Activated CD4-positive, alpha-beta T cell treated with anti-CD3 and anti-CD28 coated beads, Interleukin-2, amount 50 U/mL, for 48 hours (primary cell): ENCODE measurements around the gene LZTS2.
A peak's percentile ranks its signal among the peaks of the same experiment; 100 is the strongest.

Experiments
- DNase-seq, 2 experiments: peaks; one replicate each; pipeline ENCODE4 v3.0.0-alpha.2; 2020

LZTS2 gene

GRCh38 chr10:100998991-100999741 is 442 bp upstream of the LZTS2 start:
- peak; percentile 77 to 82 for DNase-seq

GRCh38 chr10:101000127-101000914 is 713 bp downstream of the LZTS2 start:
- DNase-seq, result no peak

DNA sequence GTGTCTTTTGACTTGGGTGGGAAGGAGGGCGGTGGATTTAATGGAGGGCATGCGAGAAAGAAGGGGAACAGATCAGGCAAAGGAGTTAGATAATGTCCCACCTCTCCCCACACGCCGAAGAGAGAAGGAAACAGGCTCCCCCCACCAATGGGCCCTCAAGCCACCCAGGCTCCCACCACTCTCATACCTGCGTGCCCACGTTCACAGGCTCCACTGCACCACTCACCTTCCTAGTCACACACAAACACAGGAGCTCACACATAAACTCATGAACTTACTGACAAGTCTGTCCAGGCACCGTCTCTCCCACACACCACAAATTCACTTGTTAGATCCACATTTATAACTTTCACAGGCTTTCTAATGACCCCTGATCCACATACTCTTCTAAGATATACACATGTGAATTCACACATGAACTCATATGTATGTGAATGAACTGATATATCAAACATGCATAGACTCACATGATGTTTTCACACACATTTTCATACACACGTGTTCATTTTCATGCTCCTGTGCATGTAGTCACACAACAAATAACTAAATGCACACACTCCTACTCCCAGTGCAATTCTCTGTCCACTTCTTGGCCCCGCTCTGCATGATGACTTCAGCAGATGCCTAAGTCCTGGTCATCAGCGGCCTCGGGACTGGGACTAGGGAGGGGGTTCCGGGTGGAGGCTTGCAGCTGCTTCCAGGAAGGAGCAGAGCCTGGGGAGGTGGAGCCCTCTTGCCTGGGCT is 1.5 kb downstream of the LZTS2 start:
- DNase-seq, result no peak

DNA sequence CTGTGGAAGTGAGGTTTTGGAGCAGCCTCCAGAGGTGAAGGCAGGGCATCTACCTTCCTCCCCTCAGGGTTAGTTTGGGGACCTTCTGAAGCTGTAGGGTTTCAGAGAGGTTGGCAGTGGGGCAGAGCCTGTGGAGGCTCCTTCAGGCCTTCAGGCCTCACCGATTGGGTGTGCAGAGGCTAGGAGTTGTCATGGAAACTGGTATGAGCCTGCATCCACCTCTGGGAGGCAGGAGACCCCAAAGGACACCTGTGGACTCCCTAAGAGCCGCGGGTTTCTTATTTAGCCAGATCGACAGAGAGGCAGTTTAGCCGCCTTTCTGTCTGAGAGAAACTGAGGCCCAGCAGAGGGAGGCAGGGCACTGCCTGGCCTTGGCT is 2.0 kb downstream of the LZTS2 start:
- DNase-seq, result no peak

DNA sequence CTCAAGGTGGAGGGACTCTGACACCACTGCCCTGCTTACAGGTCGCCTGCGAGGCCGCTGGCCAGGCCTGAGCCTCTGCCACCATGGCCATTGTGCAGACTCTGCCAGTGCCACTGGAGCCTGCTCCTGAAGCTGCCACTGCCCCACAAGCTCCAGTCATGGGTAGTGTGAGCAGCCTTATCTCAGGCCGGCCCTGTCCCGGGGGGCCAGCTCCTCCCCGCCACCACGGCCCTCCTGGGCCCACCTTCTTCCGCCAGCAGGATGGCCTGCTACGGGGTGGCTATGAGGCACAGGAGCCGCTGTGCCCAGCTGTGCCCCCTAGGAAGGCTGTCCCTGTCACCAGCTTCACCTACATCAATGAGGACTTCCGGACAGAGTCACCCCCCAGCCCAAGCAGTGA is 2.8 kb downstream of the LZTS2 start:
- DNase-seq, result no peak

GRCh38 chr10:101003639-101004206 is 4.1 kb downstream of the LZTS2 start:
- DNase-seq, result no peak

- no peak for DNase-seq
Observed at GRCh38 chr10:101005361-101005760, 5.8 kb downstream of the LZTS2 start.

- no peak for DNase-seq
Observed at GRCh38 chr10:101005869-101006567, 6.4 kb downstream of the LZTS2 start.

GRCh38 chr10:101006593-101007098 is 7.0 kb downstream of the LZTS2 start:
- no peak for DNase-seq

- no peak for DNase-seq
Observed at GRCh38 chr10:101007099-101007711, 7.6 kb downstream of the LZTS2 start.

DNA sequence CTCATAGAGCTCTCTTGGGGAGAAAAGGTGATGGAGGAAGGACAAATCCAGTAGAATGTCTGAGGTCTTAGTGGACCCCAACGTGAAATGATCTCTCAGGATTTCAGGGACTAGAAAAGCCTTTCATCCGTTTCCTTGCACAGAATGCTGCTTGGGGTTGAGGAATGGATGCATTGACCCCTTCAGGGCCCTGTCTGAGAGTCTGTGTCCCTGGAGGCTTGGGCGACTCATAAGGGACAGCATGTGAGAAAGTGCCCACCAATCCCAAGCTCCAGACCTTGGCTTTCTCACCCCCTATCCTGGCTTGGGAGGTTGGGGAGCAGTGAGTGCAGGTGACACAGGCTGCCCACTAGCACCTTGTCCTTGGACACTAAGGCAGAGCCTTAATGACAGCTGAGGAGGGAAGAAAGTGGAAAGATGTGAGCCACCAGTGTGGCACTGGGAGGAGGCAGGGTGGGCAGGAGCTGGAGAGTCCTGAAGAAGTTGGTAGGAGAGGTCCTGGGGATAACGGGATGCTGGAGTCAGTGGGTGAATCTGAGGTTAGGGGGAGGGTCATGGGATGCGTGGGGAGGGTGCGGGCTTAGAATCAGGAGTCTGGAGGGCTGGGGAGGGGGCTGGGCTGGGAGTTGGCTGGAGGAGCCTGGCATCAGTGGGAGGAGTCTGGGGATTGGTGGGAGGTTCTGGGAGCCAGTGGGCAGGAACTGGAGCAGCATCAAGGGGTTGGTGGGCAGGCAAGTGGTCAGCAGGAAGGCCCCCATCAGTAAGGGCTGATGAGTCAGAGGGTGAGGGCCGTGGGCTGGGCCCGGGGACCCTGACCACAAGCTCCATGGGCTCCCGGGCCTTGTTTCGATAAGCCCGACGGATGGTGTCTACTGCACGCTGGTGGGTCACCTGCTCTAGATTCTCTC is 8.6 kb downstream of the LZTS2 start:
- DNase-seq, result no peak

- no peak for DNase-seq
Observed at GRCh38 chr10:101008823-101009423, 9.3 kb downstream of the LZTS2 start.

- no peak for DNase-seq
Observed at GRCh38 chr10:101010329-101010728, 10.7 kb downstream of the LZTS2 start.

- DNase-seq, result no peak
Observed at GRCh38 chr10:101011517-101012423, 12.2 kb downstream of the LZTS2 start.

DNA sequence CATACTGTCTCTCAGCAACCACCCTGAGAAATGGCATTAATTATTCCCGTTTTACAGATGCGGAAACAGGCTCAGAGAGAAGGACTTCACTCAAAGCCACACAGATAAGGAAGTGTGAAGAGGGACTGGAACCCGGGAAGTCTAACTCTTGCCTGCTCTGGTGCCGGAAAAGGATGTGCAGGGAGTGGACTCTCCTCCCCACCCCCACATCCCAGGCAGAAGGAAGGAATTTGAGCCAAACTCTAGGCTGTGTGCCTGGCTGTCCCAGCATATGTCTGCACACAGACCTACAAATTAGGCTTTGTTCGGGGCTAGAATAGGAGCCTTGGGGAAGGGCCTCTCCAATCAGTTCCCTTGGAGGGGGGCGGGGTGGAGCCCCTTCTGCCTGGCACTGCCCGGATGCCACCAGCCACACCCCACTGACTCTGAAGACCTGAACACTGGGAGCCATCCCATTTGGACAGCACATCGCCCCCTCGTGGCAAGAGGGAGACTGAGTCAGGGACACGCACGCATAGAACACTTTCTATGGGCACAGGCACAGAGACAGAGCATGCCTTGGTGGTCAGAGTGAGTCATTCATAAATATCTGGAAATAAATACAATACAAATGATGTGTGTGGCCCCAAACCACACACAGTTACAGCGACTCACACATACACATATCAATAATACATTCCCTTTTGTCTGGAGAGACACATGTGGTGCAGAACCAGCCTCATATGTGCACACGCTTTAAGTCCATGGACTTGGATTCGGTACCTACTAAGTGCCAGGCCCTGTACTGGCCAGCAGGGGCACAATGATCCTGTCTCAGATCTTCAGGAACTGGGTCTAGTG is 13.1 kb downstream of the LZTS2 start:
- peak; percentile 87 to 90 for DNase-seq

DNA sequence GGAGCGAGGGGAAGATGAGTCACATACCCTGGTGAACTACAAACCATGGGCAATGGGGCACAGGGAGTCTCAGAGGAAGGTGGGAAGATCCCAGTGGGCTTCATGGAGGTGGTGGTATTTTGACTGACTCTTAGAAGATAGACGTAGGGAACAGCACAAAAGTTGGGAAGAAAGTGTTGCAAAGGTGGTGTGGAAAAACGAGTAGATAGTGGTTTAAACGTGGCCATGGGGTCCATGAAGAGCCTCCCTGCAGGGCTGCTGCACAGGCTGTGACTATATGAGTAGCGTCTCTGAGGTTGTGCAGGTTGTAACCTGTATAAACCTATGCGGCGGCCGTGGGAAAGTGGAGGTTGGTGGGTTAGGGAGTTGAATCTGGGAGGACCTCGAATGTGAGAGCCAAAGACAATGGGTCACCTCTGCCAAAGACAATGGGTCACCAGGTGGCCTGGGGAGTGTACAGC is 13.8 kb downstream of the LZTS2 start:
- no peak for DNase-seq

DNA sequence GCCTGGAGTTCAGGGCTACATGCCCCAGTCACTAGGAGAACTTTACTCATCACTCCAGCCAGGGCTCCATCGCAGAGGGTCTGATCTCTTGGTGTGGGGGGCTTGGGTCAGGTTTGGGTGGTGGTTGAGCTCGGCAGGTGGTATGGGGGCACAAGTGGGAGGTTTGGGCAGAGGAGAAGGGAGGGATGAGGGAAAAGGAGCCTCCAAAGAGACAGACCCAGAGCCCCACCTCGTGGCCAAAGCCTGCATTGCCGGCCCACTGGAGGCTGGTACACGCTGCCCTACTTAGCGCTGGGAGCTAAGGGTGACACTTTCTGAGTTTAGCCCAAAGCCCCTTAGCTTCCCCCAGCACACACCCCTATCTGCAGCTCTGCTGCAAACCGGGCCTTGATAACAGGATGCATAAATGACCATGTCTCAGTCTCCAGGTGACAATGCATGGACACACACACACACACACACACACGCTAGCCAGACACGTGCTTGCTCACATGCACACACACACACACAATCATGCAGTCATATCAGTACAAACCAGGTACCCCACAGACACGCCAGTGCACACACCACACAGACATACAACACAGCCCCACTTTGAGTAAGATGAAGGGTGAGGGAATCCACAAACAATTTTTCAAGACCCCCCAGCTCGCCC is 14.7 kb downstream of the LZTS2 start:
- DNase-seq, result peak; percentile 89 to 91
